HG03558 (cell line): Measurements from ENCODE around the gene PYURF.

Experiments
- ATAC-seq: cut with Tn5 transposase; IDR thresholded peaks from one replicate; pipeline ENCODE4 v1.9.1; 2021; ENCODE audit warnings: moderate number of reproducible peaks; ENCODE audit not compliant: unreplicated experiment; ENCODE audit errors: extremely low read depth

Gene PYURF

DNA sequence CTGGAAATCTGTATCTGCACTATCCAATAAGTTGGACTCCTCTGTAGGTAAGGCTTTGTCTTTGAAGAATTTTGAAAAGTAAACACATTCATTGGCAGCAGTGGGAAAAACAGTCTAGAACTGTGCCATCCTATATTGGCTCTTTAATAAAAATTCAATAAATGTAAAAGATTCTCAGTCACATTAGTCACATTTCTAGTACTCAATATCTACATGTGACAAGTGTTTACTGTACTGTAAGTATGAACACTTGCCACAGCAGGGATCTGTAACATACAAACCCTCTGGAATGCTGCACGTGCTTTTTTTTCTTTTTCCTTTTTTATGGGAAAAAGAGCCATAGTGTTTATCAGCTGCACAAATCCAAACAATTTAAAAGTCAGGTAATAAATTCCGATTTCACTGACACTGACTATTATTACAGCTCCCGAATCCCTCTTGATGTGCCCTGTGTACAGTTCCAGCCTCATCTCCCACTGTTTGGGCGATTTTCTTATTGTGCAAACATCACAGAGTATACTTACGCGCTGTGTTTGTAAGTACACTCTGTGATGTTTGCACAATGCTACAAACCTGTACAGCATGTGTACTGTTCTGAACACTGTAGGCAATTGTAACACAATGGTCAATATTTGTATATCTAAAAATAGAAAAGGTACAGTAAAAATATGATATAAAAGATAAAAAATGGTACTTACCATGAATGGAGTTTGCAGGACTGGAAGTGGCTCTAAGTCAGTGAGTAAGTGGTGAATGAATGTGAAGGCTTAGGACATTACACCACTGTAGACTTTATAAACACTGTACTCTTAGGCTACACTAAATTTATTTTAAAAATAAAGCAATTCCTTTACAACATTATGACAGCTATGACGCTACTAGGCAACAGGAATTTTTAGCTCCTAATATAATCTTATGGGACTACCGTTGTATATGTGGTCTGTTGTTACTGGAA, 8.7 kb downstream of the PYURF start:
- ATAC-seq, result no peak

DNA sequence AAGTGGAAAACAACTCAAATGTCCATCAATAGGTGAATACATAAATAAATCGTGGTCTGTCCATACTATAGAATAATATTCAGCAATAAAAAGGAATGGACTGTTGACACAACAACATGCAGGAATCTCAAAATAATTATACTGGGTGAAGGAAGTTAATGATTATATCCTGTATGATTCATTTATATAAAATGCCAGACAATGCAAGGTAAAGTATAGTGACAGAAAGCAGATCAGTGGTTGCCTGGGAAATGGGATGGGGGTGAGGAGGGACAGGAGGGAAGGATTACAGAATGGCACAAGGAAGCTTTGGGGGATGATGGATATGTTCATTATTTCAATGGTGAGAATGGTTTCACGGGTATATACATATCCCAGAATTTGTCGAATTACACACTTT, 12.3 kb downstream of the PYURF start:
- no peak for ATAC-seq

DNA sequence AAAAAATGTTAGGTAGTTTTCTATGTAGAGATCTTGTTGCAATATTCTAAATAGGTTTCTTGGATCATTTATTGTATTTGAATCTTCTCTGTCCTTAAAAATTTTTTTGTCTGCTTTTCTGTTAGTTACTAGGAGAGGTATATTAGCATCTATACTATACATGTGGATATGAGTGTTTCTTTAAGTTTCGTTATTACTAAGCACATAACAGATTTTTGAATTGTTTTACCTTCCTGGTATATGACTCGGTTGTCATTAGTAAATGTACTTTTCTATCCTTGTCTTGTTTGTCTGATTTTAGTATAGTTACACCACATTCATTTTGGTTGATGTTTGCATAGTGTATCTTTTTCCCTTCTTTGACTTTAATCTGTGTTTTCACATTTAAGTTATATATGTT, 20.2 kb downstream of the PYURF start:
- ATAC-seq, result no peak

DNA sequence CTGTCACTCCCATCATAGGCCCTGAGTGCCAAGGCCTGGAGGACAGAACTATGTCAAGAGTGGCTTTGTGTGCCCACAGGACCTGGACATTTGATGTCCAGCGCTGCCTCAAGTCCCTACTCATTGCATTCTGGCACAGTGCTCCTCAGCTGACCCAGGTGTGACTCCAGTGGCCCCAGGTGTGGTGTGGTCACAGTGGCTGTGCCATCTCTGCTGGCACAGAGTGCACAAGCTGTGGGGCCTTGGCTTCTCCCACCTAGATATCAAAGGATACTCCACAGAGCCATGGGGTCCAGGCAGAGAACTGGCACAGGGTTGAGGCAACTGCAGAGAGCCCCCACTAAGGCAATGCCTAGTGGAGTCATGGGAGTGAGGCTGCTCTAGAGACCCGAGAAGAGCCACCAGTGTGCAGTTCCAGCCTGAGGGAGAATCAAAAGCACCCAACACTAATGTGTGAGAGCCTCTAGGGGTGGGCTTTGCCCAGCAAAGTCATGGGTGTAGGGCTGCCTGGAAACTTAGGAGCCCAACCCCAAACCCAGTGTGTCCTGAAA, 25.6 kb downstream of the PYURF start:
- ATAC-seq, result no peak

DNA sequence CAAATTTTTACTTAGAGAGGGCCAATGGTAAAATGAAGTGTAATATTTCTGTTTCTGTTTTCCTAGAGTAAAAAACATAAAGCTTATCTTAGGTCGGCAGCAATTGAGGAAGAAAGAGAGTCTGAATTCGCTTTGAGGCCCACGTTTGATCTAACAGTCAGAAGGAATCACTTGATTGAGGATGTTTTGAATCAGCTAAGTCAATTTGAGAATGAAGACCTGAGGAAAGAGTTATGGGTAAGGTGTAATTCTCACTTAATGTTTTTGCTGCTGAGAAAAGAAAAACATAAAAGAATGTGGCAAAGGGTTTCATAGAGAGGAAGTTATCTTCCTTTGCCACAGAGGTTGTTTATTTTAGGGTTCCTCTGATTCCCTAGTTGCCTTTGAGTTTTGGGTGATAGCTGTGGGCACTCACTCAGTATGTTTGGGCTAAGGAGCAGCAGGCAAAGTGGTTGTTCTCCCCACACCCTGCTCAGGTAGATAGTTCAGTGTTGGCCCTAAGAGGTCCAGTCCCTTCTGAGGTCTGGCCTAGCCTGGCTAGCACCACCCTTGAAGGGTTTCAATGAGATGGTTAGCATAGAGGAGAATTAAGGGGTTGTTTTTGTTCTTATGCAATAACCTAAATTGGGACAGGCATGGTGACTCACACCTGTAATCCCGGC, 34.3 kb downstream of the PYURF start:
- no peak for ATAC-seq

DNA sequence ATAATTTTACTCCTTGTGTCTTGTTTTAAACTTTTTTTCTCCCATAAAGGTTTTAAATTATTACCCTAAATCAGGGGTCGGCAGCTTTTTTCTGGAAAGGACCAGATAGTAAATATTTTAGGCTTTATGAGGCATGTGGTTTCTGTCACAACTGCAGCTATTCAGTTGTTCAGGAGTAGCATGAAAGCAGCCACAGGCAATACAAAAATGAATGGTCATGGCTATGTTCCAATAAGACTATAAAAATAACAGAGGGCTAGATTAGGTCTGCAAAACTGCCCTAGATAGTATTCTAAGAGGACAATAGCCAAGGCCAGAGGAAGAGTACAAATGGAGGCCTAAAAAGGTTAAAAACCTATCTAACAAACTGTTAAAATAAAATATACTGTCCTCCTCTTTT, 42.0 kb downstream of the PYURF start:
- ATAC-seq, result no peak

DNA sequence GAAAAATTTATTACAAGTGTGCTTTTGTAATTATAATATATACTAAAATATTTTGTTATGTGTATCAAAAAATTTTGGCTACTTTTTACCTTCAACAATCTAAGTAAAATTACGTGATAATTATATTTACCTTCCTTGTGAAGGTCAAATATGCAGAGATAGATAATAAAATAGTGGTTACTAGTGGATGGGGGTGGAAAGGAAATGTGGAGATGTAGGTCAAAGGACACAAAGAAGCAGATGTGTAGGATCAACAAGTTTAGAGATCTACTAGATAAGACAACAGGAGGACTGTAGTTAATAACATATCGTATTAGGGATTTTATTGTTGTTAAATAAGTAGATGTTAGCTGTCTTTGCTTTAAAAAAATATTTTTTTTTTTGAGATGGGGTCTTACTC, 45.3 kb downstream of the PYURF start:
- ATAC-seq, result no peak

DNA sequence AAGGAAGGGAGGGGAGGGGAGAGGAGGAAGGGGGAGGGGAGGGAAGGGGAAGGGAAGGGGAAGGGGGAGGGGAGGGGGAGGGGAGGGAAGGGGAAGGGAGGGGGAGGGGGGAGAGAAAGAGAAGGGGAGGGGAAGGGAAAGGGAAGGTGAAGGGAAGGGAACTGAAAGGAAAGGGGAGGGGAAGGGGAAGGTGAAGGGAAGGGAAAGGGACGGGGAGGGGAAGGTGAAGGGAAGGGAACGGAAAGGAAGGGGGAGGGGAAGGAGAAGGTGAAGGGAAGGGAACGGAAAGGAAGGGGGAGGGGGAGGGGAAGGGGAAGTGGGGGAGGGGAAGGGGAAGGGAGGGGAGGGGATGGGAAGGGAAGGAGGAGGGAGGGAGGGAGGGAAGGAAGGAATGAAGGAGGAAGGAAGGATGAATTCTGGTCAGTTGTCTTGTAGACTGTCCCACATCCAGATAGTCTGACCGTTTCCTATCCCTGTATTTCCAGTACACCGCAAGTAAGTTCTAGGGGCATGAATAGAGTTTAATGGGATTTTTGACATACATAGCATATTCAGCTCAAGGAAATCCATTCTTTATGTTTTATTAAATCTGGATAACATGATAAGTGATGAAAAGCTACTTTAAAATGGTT, 46.2 kb downstream of the PYURF start:
- no peak for ATAC-seq
